HEK293T (cell line): ENCODE results near the gene LCE2C.

ENCODE experiments used
- CTCF ChIA-PET: fragments of 350-600 bp; formaldehyde crosslinking; extraction: SDS; loops from one replicate; lab custom pipeline; 2021; ENCODE audit warnings: antibody characterized with exemption, inconsistent platforms; lab: Yijun Ruan, JAX
- POLR2A ChIA-PET: fragments of 350-600 bp; formaldehyde crosslinking; extraction: SDS; loops from one replicate; lab custom pipeline; 2020; ENCODE audit warnings: antibody characterized with exemption, inconsistent platforms; lab: Yijun Ruan, JAX
- DNase-seq: peaks from one replicate; pipeline ENCODE4 v3.0.0; 2012; ENCODE audit warnings: mixed read lengths; ENCODE audit errors: extremely low spot score
- ARNT ChIP-seq: fragments of 450-650 bp; IDR thresholded peaks from 2 replicates; pipeline ENCODE4 v1.6.1; 2017; ENCODE audit warnings: mild to moderate bottlenecking
- BHLHE40 ChIP-seq: fragments of 450-650 bp; IDR thresholded peaks from 2 replicates; pipeline ENCODE4 v1.6.1; 2016; ENCODE audit warnings: mild to moderate bottlenecking, moderate library complexity, borderline replicate concordance
- CTBP1 ChIP-seq: fragments of 450-650 bp; IDR thresholded peaks from 2 replicates; pipeline ENCODE4 v1.6.1; 2016; ENCODE audit warnings: borderline replicate concordance
- ELF4 ChIP-seq: fragments of 450-650 bp; IDR thresholded peaks from 2 replicates; pipeline ENCODE4 v1.6.1; 2017; ENCODE audit warnings: antibody characterized with exemption
- FOXA1 ChIP-seq: fragments of 450-650 bp; IDR thresholded peaks from 2 replicates; pipeline ENCODE4 v1.6.1; 2016; ENCODE audit warnings: mild to moderate bottlenecking
- FOXK2 ChIP-seq: fragments of 450-650 bp; IDR thresholded peaks from 2 replicates; pipeline ENCODE4 v1.6.1; 2016; ENCODE audit warnings: mild to moderate bottlenecking
- FOXM1 ChIP-seq: fragments of 450-650 bp; IDR thresholded peaks from 2 replicates; pipeline ENCODE4 v1.6.1; 2017; ENCODE audit warnings: mild to moderate bottlenecking, borderline replicate concordance
- HDGF ChIP-seq: fragments of 450-650 bp; IDR thresholded peaks from 2 replicates; pipeline ENCODE4 v1.6.1; 2017; ENCODE audit warnings: antibody characterized with exemption, borderline replicate concordance
- L3MBTL2 ChIP-seq: fragments of 450-650 bp; conservative IDR thresholded peaks from 2 replicates; pipeline ENCODE4 v1.6.1; 2016; ENCODE audit warnings: mild to moderate bottlenecking
- LEF1 ChIP-seq: fragments of 450-650 bp; IDR thresholded peaks from 2 replicates; pipeline ENCODE4 v1.6.1; 2017; ENCODE audit warnings: mild to moderate bottlenecking, borderline replicate concordance
- NFRKB ChIP-seq: fragments of 450-650 bp; IDR thresholded peaks from 2 replicates; pipeline ENCODE4 v1.6.1; 2016; ENCODE audit warnings: mild to moderate bottlenecking, moderate library complexity
- PKNOX1 ChIP-seq: fragments of 450-650 bp; IDR thresholded peaks from 2 replicates; pipeline ENCODE4 v1.6.1; 2016
- SP1 ChIP-seq: fragments of 450-650 bp; IDR thresholded peaks from 2 replicates; pipeline ENCODE4 v1.6.1; 2017
- SUZ12 ChIP-seq: fragments of 450-650 bp; IDR thresholded peaks from 2 replicates; pipeline ENCODE4 v1.6.1; 2016; ENCODE audit warnings: mild to moderate bottlenecking
- TARDBP ChIP-seq: fragments of 450-650 bp; IDR thresholded peaks from 2 replicates; pipeline ENCODE4 v1.6.1; 2016
- ZNF384 ChIP-seq: fragments of 450-650 bp; IDR thresholded peaks from 2 replicates; pipeline ENCODE4 v1.6.1; 2016

LCE2C gene

GRCh38 chr1:152697701-152698600 is 22.9 kb downstream of the LCE2C start, which contains the start of gene LCE2A:
Gene LCE2A, plus strand, starts transcription at chr1:152698345. Its CDS starts 557 bp downstream, at chr1:152698902.
- TF ChIP-seq L3MBTL2: no peak
- no peak for TF ChIP-seq SP1
- no peak for TF ChIP-seq ELF4
- no peak for TF ChIP-seq FOXM1
- no peak for TF ChIP-seq PKNOX1
- no peak for TF ChIP-seq TARDBP
- no peak for TF ChIP-seq FOXK2
- no peak for TF ChIP-seq FOXA1
- TF ChIP-seq SUZ12: no peak
- TF ChIP-seq ARNT: no peak
- TF ChIP-seq HDGF: no peak
- TF ChIP-seq BHLHE40: no peak
- TF ChIP-seq CTBP1: no peak
- CTCF ChIA-PET: interaction anchor here (0.7 kb wide), 1 partner anchor 376 kb away, joined by 3 read pairs; no protein-coding TSS in a partner anchor
- DNase-seq: no peak

GRCh38 chr1:152699746-152700145 is 24.7 kb downstream of the LCE2C start:
- DNase-seq: no peak
- POLR2A ChIA-PET: no interaction called here
- TF ChIP-seq LEF1 (no peak), HDGF (no peak), SP1 (no peak), PKNOX1 (no peak), CTBP1 (no peak), ZNF384 (no peak)
- CTCF ChIA-PET: no interaction called here

More at GRCh38 chr1:152697701-152698600, 22.9 kb downstream of the LCE2C start, which contains the start of gene LCE2A:
- POLR2A ChIA-PET: no interaction called here

GRCh38 chr1:152707860-152708259 is 32.8 kb downstream of the LCE2C start, which contains the start of gene LCE4A:
Gene LCE4A, plus strand, starts transcription at chr1:152708160. Its CDS starts 916 bp downstream, at chr1:152709076.
- no peak for DNase-seq
- ChIA-PET POLR2A (no interaction called here), CTCF (no interaction called here)
- TF ChIP-seq FOXK2 (no peak), ZNF384 (no peak), SUZ12 (no peak), LEF1 (no peak), NFRKB (no peak), SP1 (no peak), BHLHE40 (no peak), ELF4 (no peak), PKNOX1 (no peak), FOXA1 (no peak), L3MBTL2 (no peak), ARNT (no peak), TARDBP (no peak)

GRCh38 chr1:152718238-152718637 is 43.2 kb downstream of the LCE2C start:
- CTCF ChIA-PET: no interaction called here
- TF ChIP-seq BHLHE40 (no peak), ZNF384 (no peak), FOXM1 (no peak), HDGF (no peak), ELF4 (no peak), TARDBP (no peak), FOXK2 (no peak), LEF1 (no peak), CTBP1 (no peak), FOXA1 (no peak), NFRKB (no peak), SUZ12 (no peak), PKNOX1 (no peak)
- POLR2A ChIA-PET: no interaction called here
- no peak for DNase-seq

DNA sequence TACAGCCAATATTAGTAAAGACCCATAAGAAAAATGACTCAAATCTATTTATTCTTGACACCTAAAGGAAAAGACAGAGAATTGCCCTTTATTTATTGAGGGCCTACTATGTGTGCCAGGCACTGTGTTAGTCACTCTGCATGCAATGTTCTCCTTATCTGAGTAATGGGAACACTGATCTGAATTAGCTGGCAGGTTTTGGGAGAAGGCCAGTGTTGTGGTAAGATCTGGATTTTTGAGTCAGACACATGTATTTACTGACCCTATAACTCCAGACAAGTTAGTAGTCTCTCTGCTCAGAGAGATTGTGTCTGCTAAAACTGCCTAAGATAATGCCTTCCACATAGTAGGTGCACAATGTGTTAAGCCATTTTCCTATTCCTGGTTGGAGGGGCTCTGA is 50.2 kb downstream of the LCE2C start:
- ChIA-PET POLR2A (no interaction called here), CTCF (no interaction called here)
- no peak for TF ChIP-seq FOXM1
- no peak for TF ChIP-seq FOXK2
- TF ChIP-seq SUZ12: no peak
- DNase-seq: no peak
